Uterus (tissue), 4 donors: Measurements from ENCODE around the gene HDAC4. TPM values are rescaled to one million over a fixed set of nuclear protein-coding genes. Genes with fewer than 3 reads are reported as not detected.
A peak's percentile ranks its signal among the peaks of the same experiment; 100 is the strongest.

Experiments used
- DNase-seq, 2 donors: peaks; one replicate each; pipeline ENCODE4 v3.0.0-alpha.2; 2019 to 2020
- H3K27ac ChIP-seq, 2 donors: fragments of 200-600 bp; sonication (generic); 1 replicate in 1 of 2; 2 replicates in 1 of 2; pipeline ENCODE4 v1.5.1; 2016 to 2018
- H3K27me3 ChIP-seq, 2 donors: fragments of 200-600 bp; sonication (generic); one replicate each; pipeline ENCODE4 v1.5.1; 2018 to 2019; ENCODE audit warnings: control low read depth in 1 of 2
- H3K36me3 ChIP-seq, 2 donors: fragments of 200-600 bp; sonication (generic); one replicate each; pipeline ENCODE4 v1.5.1; 2019; ENCODE audit warnings: control low read depth in 1 of 2
- H3K4me1 ChIP-seq, 2 donors: fragments of 200-600 bp; sonication (generic); one replicate each; pipeline ENCODE4 v1.5.1; 2018 to 2019; ENCODE audit warnings: control low read depth in 1 of 2
- H3K4me3 ChIP-seq, 2 donors: fragments of 200-600 bp; sonication (generic); 1 replicate in 1 of 2; 2 replicates in 1 of 2; pipeline ENCODE4 v1.5.1; 2018 to 2019; ENCODE audit warnings: mild to moderate bottlenecking in 1 of 2
- H3K9me3 ChIP-seq, 2 donors: fragments of 200-600 bp; sonication (generic); one replicate each; pipeline ENCODE4 v1.5.1; 2019; ENCODE audit warnings: control low read depth in 1 of 2
- CTCF ChIP-seq, 4 experiments: fragments of 200-600 bp in 2 of 4; fragments of 450-650 bp in 2 of 4; sonication (generic) in 2 of 4; IDR thresholded peaks; one replicate each; pipeline ENCODE4 v1.5.1; 2016 to 2019; ENCODE audit warnings: antibody characterized with exemption in 4 of 4, mild to moderate bottlenecking in 2 of 4, moderate library complexity in 1 of 4
- POLR2A ChIP-seq, 2 donors: fragments of 450-650 bp; IDR thresholded peaks; one replicate each; pipeline ENCODE4 v1.6.1; 2016; ENCODE audit warnings: antibody characterized with exemption in 2 of 2, mild to moderate bottlenecking in 1 of 2, moderate library complexity in 1 of 2
- intact Hi-C: fragments of 100-400 bp; cut with DNase I; formaldehyde crosslinking; loops from one replicate; pipeline ENCODE4 v1.15.1; 2023; ENCODE audit warnings: low total_unique reads
- total RNA-seq, 4 donors: library from RNA; depleted of rRNA in 3 of 4; stranded (reverse); fragments of >200 nt in 3 of 4; gene quantifications; one replicate each; pipeline versions ENCODE4 v1.1.0 to v1.2.4, GENCODE V29; 2014 to 2023
- donor health status: DM: yes; HTN: yes; CAD: no.

The HDAC4 gene
- total RNA-seq, 4 donors from 2014 or later = 42.1 to 91.5 (median 73.4) TPM

GRCh38 chr2:239115616-239116015 lies 285.2 kb downstream of the HDAC4 start:
- Histone ChIP-seq H3K4me1 (peaks cover 5 to 8% of the 10 kb centered on the region in 2 donors), H3K9me3 (no peaks in the 10 kb centered on the region), H3K36me3 (no peaks in the 10 kb centered on the region), H3K27me3 (no peaks in the 10 kb centered on the region), H3K4me3 (no peak overlapping the region), H3K27ac (no peak overlapping the region)
- intact Hi-C loops = no loop called here
- no peak for DNase-seq
- no peak for TF ChIP-seq POLR2A (IDR thresholded peaks at IDR 0.05)

GRCh38 chr2:239114616-239115265 lies 286.1 kb downstream of the HDAC4 start:
- TF ChIP-seq CTCF (IDR thresholded peaks at IDR 0.05) = no peak
- no peak for TF ChIP-seq POLR2A (IDR thresholded peaks at IDR 0.05)
- no peak for DNase-seq
- H3K9me3 ChIP-seq = no peaks in the 10 kb centered on the region
- peak overlapping the region; percentile 70 to 83 for H3K27ac ChIP-seq
- no peak overlapping the region for H3K4me3 ChIP-seq
- peaks cover 5 to 8% of the 10 kb centered on the region in 2 donors for H3K4me1 ChIP-seq
- no peaks in the 10 kb centered on the region for H3K27me3 ChIP-seq
- intact Hi-C loops = no loop called here
- no peaks in the 10 kb centered on the region for H3K36me3 ChIP-seq

GRCh38 chr2:239114119-239114581 lies 286.7 kb downstream of the HDAC4 start:
- no peaks in the 10 kb centered on the region for H3K9me3 ChIP-seq
- TF ChIP-seq POLR2A (IDR thresholded peaks at IDR 0.05) (no peak), CTCF (IDR thresholded peaks at IDR 0.05) (no peak)
- DNase-seq = no peak
- no peak overlapping the region for H3K4me3 ChIP-seq
- no peaks in the 10 kb centered on the region for H3K36me3 ChIP-seq
- peaks cover 5 to 8% of the 10 kb centered on the region in 2 donors for H3K4me1 ChIP-seq
- intact Hi-C loops = no loop called here
- H3K27me3 ChIP-seq = no peaks in the 10 kb centered on the region
- H3K27ac ChIP-seq = peak overlapping the region; percentile 70 to 83

GRCh38 chr2:239113615-239114014 lies 287.2 kb downstream of the HDAC4 start:
- no peak for TF ChIP-seq POLR2A (IDR thresholded peaks at IDR 0.05)
- TF ChIP-seq CTCF (IDR thresholded peaks at IDR 0.05) = no peak
- Histone ChIP-seq H3K9me3 (no peaks in the 10 kb centered on the region), H3K27me3 (no peaks in the 10 kb centered on the region), H3K4me1 (peaks cover 5 to 8% of the 10 kb centered on the region in 2 donors), H3K27ac (peak overlapping the region; percentile 70 to 83), H3K4me3 (no peak overlapping the region), H3K36me3 (no peaks in the 10 kb centered on the region)
- intact Hi-C loops = no loop called here
- no peak for DNase-seq

- peaks cover 5 to 8% of the 10 kb centered on the region in 2 donors for H3K4me1 ChIP-seq
- H3K36me3 ChIP-seq = no peaks in the 10 kb centered on the region
- TF ChIP-seq CTCF (IDR thresholded peaks at IDR 0.05) (no peak), POLR2A (IDR thresholded peaks at IDR 0.05) (no peak)
- H3K4me3 ChIP-seq = no peak overlapping the region
- intact Hi-C loops = no loop called here
- H3K27ac ChIP-seq = peak overlapping the region; percentile 70 to 83
- H3K9me3 ChIP-seq = no peaks in the 10 kb centered on the region
- DNase-seq = peak; percentile 42 to 56
- H3K27me3 ChIP-seq = no peaks in the 10 kb centered on the region
These were observed 287.6 kb downstream of the HDAC4 start for GRCh38 chr2:239113171-239113570.
